SK-N-SH (cell line): ENCODE results near the gene SLC35A1. TPM values are rescaled to one million over a fixed set of nuclear protein-coding genes. Genes with fewer than 3 reads are reported as not detected.

Experiments used
- CTCF ChIA-PET: fragments of 300-600, 350-600 bp; formaldehyde crosslinking; extraction: SDS; loops from one replicate; lab custom pipeline; 2021; lab: Yijun Ruan, JAX
- POLR2A ChIA-PET: fragments of 350-600 bp; sonication (Branson Sonifier 250); formaldehyde crosslinking; extraction: SDS; loops from one replicate; lab custom pipeline; 2020; ENCODE audit warnings: antibody characterized with exemption, inconsistent platforms; lab: Yijun Ruan, JAX
- DNase-seq: peaks from one replicate; pipeline ENCODE4 v3.0.0; 2012
- H2AFZ ChIP-seq: fragments of 200-600 bp; sonication (generic); 2 replicates; pipeline ENCODE4 v1.8.1; 2016; ENCODE audit warnings: antibody characterized with exemption, mild to moderate bottlenecking, low read depth
- H3F3A ChIP-seq: fragments of 200-600 bp; sonication (generic); replicated peaks from 2 replicates; pipeline ENCODE3; 2016; ENCODE audit warnings: antibody characterized with exemption, mild to moderate bottlenecking; ENCODE audit not compliant: insufficient read depth
- H3K27ac ChIP-seq, 2 experiments: fragments of 200-500 bp in 1 of 2; fragments of 200-600 bp in 1 of 2; sonication (Bioruptor generic) in 1 of 2; sonication (generic), shearing (Covaris generic) in 1 of 2; 2 replicates each; pipeline versions ENCODE4 v1.5.1 to v1.6.1; 2014 to 2016; ENCODE audit warnings: low read depth in 2 of 2, inconsistent platforms in 1 of 2, low read length in 1 of 2, mild to moderate bottlenecking in 1 of 2, mixed read lengths in 1 of 2
- H3K27me3 ChIP-seq: fragments of 200-600 bp; sonication (generic), shearing (Covaris generic); 2 replicates; pipeline ENCODE4 v1.6.1; 2016; ENCODE audit warnings: mixed run types; ENCODE audit not compliant: insufficient read depth
- H3K36me3 ChIP-seq, 2 experiments: fragments of 200-500 bp in 1 of 2; fragments of 200-600 bp in 1 of 2; sonication (Bioruptor generic) in 1 of 2; sonication (generic) in 1 of 2; replicated peaks in 1 of 2; 2 replicates each; pipeline versions ENCODE3 to v1.5.1; 2014 to 2016; ENCODE audit warnings: low read length in 1 of 2, mild to moderate bottlenecking in 1 of 2; ENCODE audit not compliant: insufficient read depth in 2 of 2, control insufficient read depth in 1 of 2
- H3K4me1 ChIP-seq, 2 experiments: fragments of 200-500 bp in 1 of 2; fragments of 200-600 bp in 1 of 2; sonication (Bioruptor generic) in 1 of 2; sonication (generic), shearing (Covaris generic) in 1 of 2; 2 replicates each; pipeline versions ENCODE4 v1.5.1 to v1.6.1; 2014 to 2016; ENCODE audit warnings: low read depth in 1 of 2, low read length in 1 of 2, mixed run types in 1 of 2; ENCODE audit not compliant: insufficient read depth in 2 of 2, control insufficient read depth in 1 of 2
- H3K4me2 ChIP-seq: fragments of 200-600 bp; sonication (generic), shearing (Covaris generic); 2 replicates; pipeline ENCODE4 v1.6.1; 2017; ENCODE audit warnings: mixed run types
- H3K4me3 ChIP-seq, 2 experiments: fragments of 200-500 bp in 1 of 2; fragments of 200-600 bp in 1 of 2; sonication (Bioruptor generic) in 1 of 2; sonication (generic), shearing (Covaris generic) in 1 of 2; 2 replicates each; pipeline versions ENCODE4 v1.5.1 to v1.8.1; 2014 to 2016; ENCODE audit warnings: low read depth in 2 of 2, inconsistent platforms in 1 of 2, low read length in 1 of 2, mild to moderate bottlenecking in 1 of 2, mixed read lengths in 1 of 2, moderate library complexity in 1 of 2
- H3K79me2 ChIP-seq: fragments of 200-600 bp; sonication (generic); 2 replicates; pipeline ENCODE4 v1.8.1; 2017; ENCODE audit warnings: mild to moderate bottlenecking; ENCODE audit not compliant: insufficient read depth
- H3K9ac ChIP-seq: fragments of 200-600 bp; sonication (generic); 2 replicates; pipeline ENCODE4 v1.6.1; 2017; ENCODE audit warnings: mixed run types
- H3K9me2 ChIP-seq: fragments of 200-600 bp; sonication (generic); 2 replicates; pipeline ENCODE4 v1.6.1; 2017; ENCODE audit warnings: mixed run types
- H3K9me3 ChIP-seq: fragments of 200-600 bp; sonication (generic); 2 replicates; pipeline ENCODE4 v1.6.1; 2017; ENCODE audit warnings: mixed run types, mild to moderate bottlenecking, moderate library complexity
- H4K20me1 ChIP-seq: fragments of 200-600 bp; sonication (generic); 2 replicates; pipeline ENCODE4 v1.6.1; 2017; ENCODE audit warnings: mild to moderate bottlenecking, mixed run types; ENCODE audit not compliant: insufficient read depth
- ELF1 ChIP-seq: IDR thresholded peaks from 2 replicates; pipeline ENCODE4 v1.4.0; 2012
- EZH2phosphoT487 ChIP-seq: fragments of 200-600 bp; sonication (generic); IDR thresholded peaks from 2 replicates; pipeline ENCODE4 v1.6.1; 2017; ENCODE audit warnings: low read depth, mixed run types, mild to moderate bottlenecking, antibody characterized with exemption, moderate library complexity, borderline replicate concordance
- FOSL2 ChIP-seq: IDR thresholded peaks from 2 replicates; pipeline ENCODE4 v1.4.0; 2012; ENCODE audit warnings: low read depth, mild to moderate bottlenecking, moderate library complexity, borderline replicate concordance
- FOXM1 ChIP-seq: IDR thresholded peaks from 2 replicates; pipeline ENCODE4 v1.4.0; 2012; ENCODE audit warnings: low read depth, mild to moderate bottlenecking
- GABPA ChIP-seq: IDR thresholded peaks from 2 replicates; pipeline ENCODE4 v1.4.0; 2012; ENCODE audit warnings: low read depth, mild to moderate bottlenecking
- GATA2 ChIP-seq: sonication (generic); formaldehyde crosslinking; IDR thresholded peaks from 2 replicates; pipeline ENCODE4 v1.5.0; 2020; ENCODE audit warnings: mild to moderate bottlenecking, missing genetic modification reagents
- JUND ChIP-seq: IDR thresholded peaks from 2 replicates; pipeline ENCODE4 v1.4.0; 2012
- MEF2A ChIP-seq: IDR thresholded peaks from 2 replicates; pipeline ENCODE4 v1.4.0; 2012; ENCODE audit warnings: low read depth, borderline replicate concordance
- MXI1 ChIP-seq: IDR thresholded peaks from 2 replicates; pipeline ENCODE4 v1.6.1; 2012; ENCODE audit warnings: mild to moderate bottlenecking, low read depth, low read length, improper control_type of control experiment
- NRF1 ChIP-seq: IDR thresholded peaks from 2 replicates; pipeline ENCODE4 v1.6.1; 2012; ENCODE audit warnings: low read depth, mild to moderate bottlenecking, low read length
- POLR2AphosphoS5 ChIP-seq: IDR thresholded peaks from 2 replicates; pipeline ENCODE4 v1.6.1; 2012; ENCODE audit warnings: low read depth, low read length
- RFX5 ChIP-seq: IDR thresholded peaks from 2 replicates; pipeline ENCODE4 v1.6.1; 2012; ENCODE audit warnings: mild to moderate bottlenecking, improper control_type of control experiment, low read length
- SIN3A ChIP-seq: IDR thresholded peaks from 2 replicates; pipeline ENCODE4 v1.6.1; 2012; ENCODE audit warnings: low read depth, mild to moderate bottlenecking, low read length, moderate library complexity, borderline replicate concordance
- SMC3 ChIP-seq: IDR thresholded peaks from 2 replicates; pipeline ENCODE4 v1.6.1; 2012; ENCODE audit warnings: low read depth, low read length, improper control_type of control experiment
- TAF1 ChIP-seq: IDR thresholded peaks from 2 replicates; pipeline ENCODE4 v1.6.1; 2012; ENCODE audit warnings: low read depth, mild to moderate bottlenecking, low read length, moderate library complexity, borderline replicate concordance
- TEAD4 ChIP-seq: IDR thresholded peaks from 2 replicates; pipeline ENCODE4 v1.4.0; 2012; ENCODE audit warnings: mild to moderate bottlenecking, borderline replicate concordance; ENCODE audit not compliant: insufficient read depth
- WGBS: methylation state at CpG from one replicate; pipeline ENCODE4 v1.1.6; 2017; ENCODE audit warnings: low lambda C conversion rate; 5-methylcytosine and 5-hydroxymethylcytosine counted together
- polyA plus RNA-seq, 3 experiments: library from polyadenylated mRNA; depleted of rRNA; stranded (reverse); fragments of >200 nt; gene quantifications; 2 replicates each; pipeline ENCODE4 v1.2.3, GENCODE V29; 2012
- TF ChIP-seq, protein P1 (sequence below): IDR thresholded peaks from 2 replicates; pipeline ENCODE4 v1.4.0; 2012; ENCODE audit warnings: low read depth, borderline replicate concordance
- TF ChIP-seq, protein P2 (sequence below): fragments of 150-350 bp; IDR thresholded peaks from 2 replicates; pipeline ENCODE4 v1.6.1; 2017; ENCODE audit warnings: antibody characterized with exemption, low read length, low read depth, borderline replicate concordance
- TF ChIP-seq, protein P3 (sequence below): IDR thresholded peaks from 2 replicates; pipeline ENCODE4 v1.6.1; 2012; ENCODE audit warnings: mild to moderate bottlenecking, low read depth, low read length, moderate library complexity
- TF ChIP-seq, protein P4 (sequence below): fragments of 200-600 bp; sonication (generic); IDR thresholded peaks from 2 replicates; pipeline ENCODE4 v1.6.1; 2017; ENCODE audit warnings: antibody characterized with exemption, mild to moderate bottlenecking, moderate library complexity

Gene SLC35A1
- polyA plus RNA-seq, 1 of the 3 experiments (the other 2 are of a cell fraction), result 9.2 TPM

DNA sequence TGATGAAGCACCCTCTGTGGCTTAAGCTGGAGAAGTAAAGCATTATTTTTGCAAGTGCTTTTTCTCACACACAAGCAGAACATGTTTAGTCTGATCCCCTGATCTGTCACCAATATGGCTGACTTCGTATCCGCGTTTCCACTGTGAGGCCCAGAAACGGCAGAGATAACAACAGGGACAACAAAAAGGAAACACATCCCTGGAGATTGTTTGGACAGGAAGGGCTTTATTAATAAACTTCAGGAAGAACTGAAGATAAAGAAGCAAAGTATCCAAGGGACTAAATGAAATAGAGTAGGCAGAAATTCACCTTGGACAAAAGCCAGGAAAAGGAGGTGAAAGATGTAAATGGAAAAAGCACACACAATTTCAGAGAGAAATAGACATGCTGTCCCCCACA lies 67.8 kb downstream of the SLC35A1 start (continued):
- TF ChIP-seq, protein P1, sequence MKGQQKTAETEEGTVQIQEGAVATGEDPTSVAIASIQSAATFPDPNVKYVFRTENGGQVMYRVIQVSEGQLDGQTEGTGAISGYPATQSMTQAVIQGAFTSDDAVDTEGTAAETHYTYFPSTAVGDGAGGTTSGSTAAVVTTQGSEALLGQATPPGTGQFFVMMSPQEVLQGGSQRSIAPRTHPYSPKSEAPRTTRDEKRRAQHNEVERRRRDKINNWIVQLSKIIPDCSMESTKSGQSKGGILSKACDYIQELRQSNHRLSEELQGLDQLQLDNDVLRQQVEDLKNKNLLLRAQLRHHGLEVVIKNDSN, result no peak
- TF ChIP-seq, protein P2, sequence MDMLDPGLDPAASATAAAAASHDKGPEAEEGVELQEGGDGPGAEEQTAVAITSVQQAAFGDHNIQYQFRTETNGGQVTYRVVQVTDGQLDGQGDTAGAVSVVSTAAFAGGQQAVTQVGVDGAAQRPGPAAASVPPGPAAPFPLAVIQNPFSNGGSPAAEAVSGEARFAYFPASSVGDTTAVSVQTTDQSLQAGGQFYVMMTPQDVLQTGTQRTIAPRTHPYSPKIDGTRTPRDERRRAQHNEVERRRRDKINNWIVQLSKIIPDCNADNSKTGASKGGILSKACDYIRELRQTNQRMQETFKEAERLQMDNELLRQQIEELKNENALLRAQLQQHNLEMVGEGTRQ, result no peak
- no peak for TF ChIP-seq NRF1

DNA sequence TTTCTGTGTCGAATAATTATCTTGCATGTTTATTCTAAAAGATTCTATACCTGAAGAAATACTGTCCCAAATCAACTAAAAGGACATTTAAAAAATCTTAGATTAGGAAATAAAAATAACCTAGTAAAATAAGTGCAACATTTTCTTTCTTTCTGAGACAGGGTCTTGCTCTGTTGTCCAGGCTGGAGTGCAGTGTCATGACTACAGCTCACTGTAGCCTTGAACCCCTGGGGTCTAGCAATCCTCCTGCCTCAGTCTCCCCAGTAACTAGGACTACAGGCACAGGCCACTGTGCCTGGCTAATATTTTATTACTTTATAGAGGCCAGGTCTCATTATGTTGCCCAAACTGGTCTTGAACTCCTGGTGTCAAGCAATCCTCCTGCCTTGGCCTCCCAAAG lies 68.3 kb downstream of the SLC35A1 start:
- no peaks in the 10 kb centered on the region for H3K4me1 ChIP-seq
- no peaks in the 10 kb centered on the region for H3K9me2 ChIP-seq
- no peak overlapping the region for H2AFZ ChIP-seq
- no peak overlapping the region for H3K4me2 ChIP-seq
- 100% methylated on average over 1 of the region's 1 CpG for WGBS
- peaks cover 58 to 83% of the 10 kb centered on the region in 2 experiments for H3K36me3 ChIP-seq
- H3K9me3 ChIP-seq, result no peaks in the 10 kb centered on the region
- H3F3A ChIP-seq, result peaks cover 5% of the 10 kb centered on the region
- H3K9ac ChIP-seq, result no peak overlapping the region
- POLR2A ChIA-PET, result no interaction called here
- CTCF ChIA-PET, result interaction anchor here (1.0 kb wide), 1 partner anchor 10 kb away, joined by 3 read pairs; no protein-coding TSS in a partner anchor
- H3K4me3 ChIP-seq, result no peak overlapping the region
- TF ChIP-seq SIN3A (no peak), FOXM1 (no peak), FOSL2 (no peak), JUND (no peak), SMC3 (no peak), POLR2AphosphoS5 (no peak), EZH2phosphoT487 (no peak), ELF1 (no peak), TEAD4 (no peak), GABPA (no peak), TAF1 (no peak), MXI1 (no peak), GATA2 (CRISPR knock-in tag) (no peak), MEF2A (no peak), RFX5 (no peak)
- TF ChIP-seq, protein P3, sequence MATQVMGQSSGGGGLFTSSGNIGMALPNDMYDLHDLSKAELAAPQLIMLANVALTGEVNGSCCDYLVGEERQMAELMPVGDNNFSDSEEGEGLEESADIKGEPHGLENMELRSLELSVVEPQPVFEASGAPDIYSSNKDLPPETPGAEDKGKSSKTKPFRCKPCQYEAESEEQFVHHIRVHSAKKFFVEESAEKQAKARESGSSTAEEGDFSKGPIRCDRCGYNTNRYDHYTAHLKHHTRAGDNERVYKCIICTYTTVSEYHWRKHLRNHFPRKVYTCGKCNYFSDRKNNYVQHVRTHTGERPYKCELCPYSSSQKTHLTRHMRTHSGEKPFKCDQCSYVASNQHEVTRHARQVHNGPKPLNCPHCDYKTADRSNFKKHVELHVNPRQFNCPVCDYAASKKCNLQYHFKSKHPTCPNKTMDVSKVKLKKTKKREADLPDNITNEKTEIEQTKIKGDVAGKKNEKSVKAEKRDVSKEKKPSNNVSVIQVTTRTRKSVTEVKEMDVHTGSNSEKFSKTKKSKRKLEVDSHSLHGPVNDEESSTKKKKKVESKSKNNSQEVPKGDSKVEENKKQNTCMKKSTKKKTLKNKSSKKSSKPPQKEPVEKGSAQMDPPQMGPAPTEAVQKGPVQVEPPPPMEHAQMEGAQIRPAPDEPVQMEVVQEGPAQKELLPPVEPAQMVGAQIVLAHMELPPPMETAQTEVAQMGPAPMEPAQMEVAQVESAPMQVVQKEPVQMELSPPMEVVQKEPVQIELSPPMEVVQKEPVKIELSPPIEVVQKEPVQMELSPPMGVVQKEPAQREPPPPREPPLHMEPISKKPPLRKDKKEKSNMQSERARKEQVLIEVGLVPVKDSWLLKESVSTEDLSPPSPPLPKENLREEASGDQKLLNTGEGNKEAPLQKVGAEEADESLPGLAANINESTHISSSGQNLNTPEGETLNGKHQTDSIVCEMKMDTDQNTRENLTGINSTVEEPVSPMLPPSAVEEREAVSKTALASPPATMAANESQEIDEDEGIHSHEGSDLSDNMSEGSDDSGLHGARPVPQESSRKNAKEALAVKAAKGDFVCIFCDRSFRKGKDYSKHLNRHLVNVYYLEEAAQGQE, result no peak
- TF ChIP-seq, protein P4, sequence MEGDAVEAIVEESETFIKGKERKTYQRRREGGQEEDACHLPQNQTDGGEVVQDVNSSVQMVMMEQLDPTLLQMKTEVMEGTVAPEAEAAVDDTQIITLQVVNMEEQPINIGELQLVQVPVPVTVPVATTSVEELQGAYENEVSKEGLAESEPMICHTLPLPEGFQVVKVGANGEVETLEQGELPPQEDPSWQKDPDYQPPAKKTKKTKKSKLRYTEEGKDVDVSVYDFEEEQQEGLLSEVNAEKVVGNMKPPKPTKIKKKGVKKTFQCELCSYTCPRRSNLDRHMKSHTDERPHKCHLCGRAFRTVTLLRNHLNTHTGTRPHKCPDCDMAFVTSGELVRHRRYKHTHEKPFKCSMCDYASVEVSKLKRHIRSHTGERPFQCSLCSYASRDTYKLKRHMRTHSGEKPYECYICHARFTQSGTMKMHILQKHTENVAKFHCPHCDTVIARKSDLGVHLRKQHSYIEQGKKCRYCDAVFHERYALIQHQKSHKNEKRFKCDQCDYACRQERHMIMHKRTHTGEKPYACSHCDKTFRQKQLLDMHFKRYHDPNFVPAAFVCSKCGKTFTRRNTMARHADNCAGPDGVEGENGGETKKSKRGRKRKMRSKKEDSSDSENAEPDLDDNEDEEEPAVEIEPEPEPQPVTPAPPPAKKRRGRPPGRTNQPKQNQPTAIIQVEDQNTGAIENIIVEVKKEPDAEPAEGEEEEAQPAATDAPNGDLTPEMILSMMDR, result no peak
- TF ChIP-seq, protein P1, result no peak
- DNase-seq, result no peak
- no peaks in the 10 kb centered on the region for H4K20me1 ChIP-seq
- H3K27me3 ChIP-seq, result no peaks in the 10 kb centered on the region
- H3K79me2 ChIP-seq, result no peaks in the 10 kb centered on the region
- no peak overlapping the region for H3K27ac ChIP-seq
